ENCODE data around the gene HP. TPM values are rescaled to one million over a fixed set of nuclear protein-coding genes. Genes with fewer than 3 reads are reported as not detected.
A peak's percentile ranks its signal among the peaks of the same experiment; 100 is the strongest.

HP gene
- total and polyA plus RNA-seq, 4 experiments from 2014 or later, result not detected

DNA sequence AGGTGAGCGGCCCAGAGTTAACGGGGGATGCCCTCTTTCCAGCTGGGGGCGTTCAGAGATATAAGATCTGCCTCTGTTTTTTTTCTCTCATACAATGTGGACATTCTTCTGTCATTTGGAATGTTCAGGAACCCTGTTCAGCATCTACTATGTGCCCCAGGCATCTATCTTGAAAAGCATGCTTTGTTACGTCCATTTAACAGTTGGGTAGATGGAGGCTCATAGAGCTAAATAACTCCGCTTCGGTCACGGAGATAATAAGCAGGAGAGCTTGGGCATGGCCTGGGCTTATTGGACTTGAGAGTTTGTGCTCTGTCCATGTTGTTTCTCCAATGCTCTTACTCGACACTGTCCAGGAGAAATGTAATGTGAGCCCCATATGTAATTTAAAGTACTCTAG, 39.6 kb upstream of the HP start:
- intact Hi-C loops (cut with micrococcal nuclease), result no loop called here
- no peaks in the 10 kb centered on the region for H3K4me1 ChIP-seq (ENCODE audit: insufficient read depth, low read length)
- H3K27me3 ChIP-seq (ENCODE audit: insufficient read depth, low read length), result no peaks in the 10 kb centered on the region
- CTCF ChIA-PET (ENCODE audit: partially characterized antibody), result no interaction called here
- peaks cover 22 to 38% of the 10 kb centered on the region in 2 donors for H3K36me3 Mint-ChIP-seq
- H3K27ac Mint-ChIP-seq, result no peak overlapping the region
- peaks cover 8% of the 10 kb centered on the region for H3K36me3 ChIP-seq (ENCODE audit: insufficient read depth, low read length)
- POLR2A ChIA-PET (ENCODE audit: partially characterized antibody), result no interaction called here
- no peak overlapping the region for H3K4me3 Mint-ChIP-seq
- no peaks in the 10 kb centered on the region for H3K9me3 Mint-ChIP-seq
- no peaks in the 10 kb centered on the region for H3K27me3 Mint-ChIP-seq
- DNase-seq, result no peak
- H3K4me3 ChIP-seq (ENCODE audit: low read length in 2 of 2), result no peak overlapping the region
- H3K27ac ChIP-seq (ENCODE audit: low read depth, low read length), result no peak overlapping the region
- H3K4me1 Mint-ChIP-seq, result peaks cover 3 to 23% (median 6%) of the 10 kb centered on the region in 4 donors
- H3K9me3 ChIP-seq (ENCODE audit: control insufficient read depth in 1 of 2, low read length in 2 of 2), result no peaks in the 10 kb centered on the region

DNA sequence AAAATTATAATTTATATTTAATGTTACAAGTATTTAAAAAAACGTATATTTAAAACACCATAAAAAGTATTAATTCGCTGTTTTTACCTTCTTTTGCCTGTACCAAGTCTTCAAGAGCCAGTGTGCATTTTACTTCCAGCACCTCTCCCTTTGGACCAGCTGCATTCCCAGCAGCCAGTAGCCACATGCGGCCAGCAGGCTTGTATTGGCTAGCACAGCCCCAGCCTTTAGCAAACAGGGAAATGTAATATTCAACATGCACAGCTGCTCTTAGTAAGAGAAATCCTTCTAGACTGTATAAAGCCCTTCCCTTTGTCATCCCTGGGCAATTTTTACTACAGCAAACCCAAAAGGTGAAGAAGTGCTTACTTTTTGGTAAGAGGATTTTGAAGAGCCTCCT, 39.2 kb upstream of the HP start:
- Histone ChIP-seq H3K36me3 (ENCODE audit: insufficient read depth, low read length) (peaks cover 8% of the 10 kb centered on the region), H3K9me3 (ENCODE audit: control insufficient read depth in 1 of 2, low read length in 2 of 2) (no peaks in the 10 kb centered on the region), H3K4me1 (ENCODE audit: insufficient read depth, low read length) (no peaks in the 10 kb centered on the region), H3K27ac (ENCODE audit: low read depth, low read length) (no peak overlapping the region), H3K27me3 (ENCODE audit: insufficient read depth, low read length) (no peaks in the 10 kb centered on the region), H3K4me3 (ENCODE audit: low read length in 2 of 2) (no peak overlapping the region)
- POLR2A ChIA-PET (ENCODE audit: partially characterized antibody), result no interaction called here
- intact Hi-C loops (cut with micrococcal nuclease), result no loop called here
- peaks cover 3 to 18% (median 4%) of the 10 kb centered on the region in 4 donors for H3K4me1 Mint-ChIP-seq
- no peaks in the 10 kb centered on the region for H3K9me3 Mint-ChIP-seq
- no peaks in the 10 kb centered on the region for H3K27me3 Mint-ChIP-seq
- no peak for DNase-seq
- no peak overlapping the region for H3K4me3 Mint-ChIP-seq
- CTCF ChIA-PET (ENCODE audit: partially characterized antibody), result no interaction called here
- peaks cover 22 to 39% of the 10 kb centered on the region in 2 donors for H3K36me3 Mint-ChIP-seq
- H3K27ac Mint-ChIP-seq, result peak overlapping the region in 1 of 7 donors; percentile 73

DNA sequence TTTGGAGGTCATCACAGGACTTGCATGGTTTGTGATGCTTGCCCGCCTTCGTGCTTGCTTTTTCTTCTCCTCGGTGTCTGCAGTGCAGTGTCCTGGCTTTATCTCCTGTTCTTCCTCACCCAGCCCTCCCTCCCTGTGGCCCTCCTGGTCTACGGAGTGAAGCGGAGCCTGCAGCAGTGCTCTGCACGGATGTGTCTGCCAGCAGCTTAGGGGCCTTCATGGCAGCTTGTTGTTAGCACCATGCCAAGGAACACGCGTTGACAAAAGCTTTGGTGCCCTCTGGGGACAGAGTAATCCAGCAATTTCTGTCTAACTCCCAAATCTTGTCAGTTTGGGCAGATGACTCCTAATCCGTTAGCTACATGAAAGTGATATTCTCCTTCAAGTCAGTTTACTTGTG, 35.8 kb upstream of the HP start:
- H3K36me3 ChIP-seq (ENCODE audit: insufficient read depth, low read length), result peaks cover 20% of the 10 kb centered on the region
- CTCF ChIA-PET (ENCODE audit: partially characterized antibody), result interaction anchor here (1.5 kb wide), 1 partner anchor 57 kb away, joined by 3 read pairs; no protein-coding TSS in a partner anchor
- H3K27ac Mint-ChIP-seq, result peak overlapping the region in 1 of 7 donors; percentile 31

DNA sequence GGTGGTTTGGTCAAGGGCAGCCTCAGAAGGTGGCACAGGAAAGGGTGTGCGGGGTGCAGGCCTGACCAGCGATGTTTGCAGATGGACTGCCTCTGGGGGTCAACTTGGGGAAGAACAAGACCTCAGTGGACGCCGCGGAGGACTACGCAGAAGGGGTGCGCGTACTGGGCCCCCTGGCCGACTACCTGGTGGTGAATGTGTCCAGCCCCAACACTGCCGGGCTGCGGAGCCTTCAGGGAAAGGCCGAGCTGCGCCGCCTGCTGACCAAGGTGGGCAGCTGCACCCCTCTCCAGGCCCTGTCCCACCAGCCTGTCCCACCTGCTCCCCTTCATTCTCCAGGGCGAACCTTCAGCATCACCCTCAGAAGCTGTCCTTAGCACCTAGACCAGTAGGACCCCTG, 33.3 kb upstream of the HP start:
- H3K27me3 Mint-ChIP-seq, result no peaks in the 10 kb centered on the region
- H3K4me3 Mint-ChIP-seq, result no peak overlapping the region
- Histone ChIP-seq H3K9me3 (ENCODE audit: control insufficient read depth in 1 of 2, low read length in 2 of 2) (no peaks in the 10 kb centered on the region), H3K27ac (ENCODE audit: low read depth, low read length) (no peak overlapping the region), H3K36me3 (ENCODE audit: insufficient read depth, low read length) (peaks cover 30% of the 10 kb centered on the region), H3K4me1 (ENCODE audit: insufficient read depth, low read length) (no peaks in the 10 kb centered on the region), H3K27me3 (ENCODE audit: insufficient read depth, low read length) (no peaks in the 10 kb centered on the region), H3K4me3 (ENCODE audit: low read length in 2 of 2) (no peak overlapping the region)
- H3K36me3 Mint-ChIP-seq, result peaks cover 31 to 63% of the 10 kb centered on the region in 2 donors
- H3K9me3 Mint-ChIP-seq, result no peaks in the 10 kb centered on the region
- H3K4me1 Mint-ChIP-seq, result no peaks in the 10 kb centered on the region
- CTCF ChIA-PET (ENCODE audit: partially characterized antibody), result no interaction called here
- intact Hi-C loops (cut with micrococcal nuclease), result no loop called here
- no peak overlapping the region for H3K27ac Mint-ChIP-seq
- POLR2A ChIA-PET (ENCODE audit: partially characterized antibody), result no interaction called here
- no peak for DNase-seq

More for the DNA sequence above, 35.8 kb upstream of the HP start:
- POLR2A ChIA-PET (ENCODE audit: partially characterized antibody), result no interaction called here
- no peaks in the 10 kb centered on the region for H3K9me3 ChIP-seq (ENCODE audit: control insufficient read depth in 1 of 2, low read length in 2 of 2)
- Mint-ChIP-seq H3K4me1 (peaks cover 0 to 8% (median 0%) of the 10 kb centered on the region in 4 donors), H3K9me3 (no peaks in the 10 kb centered on the region), H3K27me3 (no peaks in the 10 kb centered on the region), H3K4me3 (no peak overlapping the region), H3K36me3 (peaks cover 26 to 55% of the 10 kb centered on the region in 2 donors)
- intact Hi-C loops (cut with micrococcal nuclease), result no loop called here
- H3K4me1 ChIP-seq (ENCODE audit: insufficient read depth, low read length), result no peaks in the 10 kb centered on the region
- no peak overlapping the region for H3K4me3 ChIP-seq (ENCODE audit: low read length in 2 of 2)
- no peak for DNase-seq
- H3K27ac ChIP-seq (ENCODE audit: low read depth, low read length), result no peak overlapping the region
- no peaks in the 10 kb centered on the region for H3K27me3 ChIP-seq (ENCODE audit: insufficient read depth, low read length)

DNA sequence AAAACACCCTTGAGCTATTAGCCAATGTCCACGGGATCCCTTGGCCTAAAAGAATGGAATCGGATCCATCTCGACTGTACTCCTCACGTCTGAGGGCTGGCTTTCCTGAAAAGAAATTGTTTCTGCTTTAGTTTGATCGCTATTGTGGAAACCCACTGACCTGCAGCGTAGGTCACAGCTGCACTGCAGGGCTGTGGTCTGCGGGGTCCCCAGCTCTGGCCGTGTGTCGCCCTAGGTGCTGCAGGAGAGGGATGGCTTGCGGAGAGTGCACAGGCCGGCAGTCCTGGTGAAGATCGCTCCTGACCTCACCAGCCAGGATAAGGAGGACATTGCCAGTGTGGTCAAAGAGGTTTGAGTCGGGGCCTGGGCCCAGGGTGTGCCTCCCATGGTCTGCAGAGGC, 32.2 kb upstream of the HP start:
- H3K36me3 Mint-ChIP-seq, result peaks cover 31 to 53% of the 10 kb centered on the region in 2 donors
- POLR2A ChIA-PET (ENCODE audit: partially characterized antibody), result no interaction called here

DNA sequence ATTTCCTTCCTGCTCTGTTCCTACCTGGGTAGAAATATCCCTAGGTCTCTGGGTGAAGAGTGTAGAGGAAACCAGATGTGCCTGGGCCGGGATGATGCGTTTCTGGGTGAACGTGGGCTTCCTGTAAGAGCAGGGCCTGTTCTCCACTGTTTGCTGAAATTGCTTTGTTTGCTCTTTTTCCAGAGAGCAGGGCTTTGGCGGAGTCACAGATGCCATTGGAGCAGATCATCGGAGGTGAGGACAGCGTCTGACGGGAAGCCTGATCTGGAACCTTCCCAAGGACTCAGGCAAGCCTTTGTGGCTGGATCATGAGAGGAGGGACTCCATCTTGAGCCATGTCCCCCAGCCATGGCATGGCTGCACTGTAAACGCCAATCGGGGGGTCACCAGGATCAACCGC, 30.3 kb upstream of the HP start:
- Mint-ChIP-seq H3K4me1 (no peaks in the 10 kb centered on the region), H3K27ac (peak overlapping the region in 1 of 7 donors; percentile 25), H3K27me3 (no peaks in the 10 kb centered on the region), H3K36me3 (peaks cover 33 to 47% of the 10 kb centered on the region in 2 donors), H3K4me3 (no peak overlapping the region), H3K9me3 (no peaks in the 10 kb centered on the region)
- Histone ChIP-seq H3K4me1 (ENCODE audit: insufficient read depth, low read length) (no peaks in the 10 kb centered on the region), H3K36me3 (ENCODE audit: insufficient read depth, low read length) (peaks cover 27% of the 10 kb centered on the region), H3K9me3 (ENCODE audit: control insufficient read depth in 1 of 2, low read length in 2 of 2) (no peaks in the 10 kb centered on the region), H3K27me3 (ENCODE audit: insufficient read depth, low read length) (no peaks in the 10 kb centered on the region), H3K4me3 (ENCODE audit: low read length in 2 of 2) (no peak overlapping the region), H3K27ac (ENCODE audit: low read depth, low read length) (no peak overlapping the region)
- ChIA-PET CTCF (ENCODE audit: partially characterized antibody) (no interaction called here), POLR2A (ENCODE audit: partially characterized antibody) (no interaction called here)
- intact Hi-C loops (cut with micrococcal nuclease), result no loop called here
- DNase-seq, result no peak

More for the DNA sequence above, 32.2 kb upstream of the HP start:
- Histone ChIP-seq H3K36me3 (ENCODE audit: insufficient read depth, low read length) (peaks cover 27% of the 10 kb centered on the region), H3K4me3 (ENCODE audit: low read length in 2 of 2) (no peak overlapping the region), H3K4me1 (ENCODE audit: insufficient read depth, low read length) (no peaks in the 10 kb centered on the region), H3K9me3 (ENCODE audit: control insufficient read depth in 1 of 2, low read length in 2 of 2) (no peaks in the 10 kb centered on the region), H3K27ac (ENCODE audit: low read depth, low read length) (no peak overlapping the region), H3K27me3 (ENCODE audit: insufficient read depth, low read length) (no peaks in the 10 kb centered on the region)
- Mint-ChIP-seq H3K27me3 (no peaks in the 10 kb centered on the region), H3K9me3 (no peaks in the 10 kb centered on the region), H3K4me1 (no peaks in the 10 kb centered on the region), H3K27ac (no peak overlapping the region), H3K4me3 (no peak overlapping the region)
- CTCF ChIA-PET (ENCODE audit: partially characterized antibody), result interaction anchor here (0.6 kb wide), 1 partner anchor 456 kb away, joined by 3 read pairs; no protein-coding TSS in a partner anchor
- intact Hi-C loops (cut with micrococcal nuclease), result no loop called here
- DNase-seq, result no peak

DNA sequence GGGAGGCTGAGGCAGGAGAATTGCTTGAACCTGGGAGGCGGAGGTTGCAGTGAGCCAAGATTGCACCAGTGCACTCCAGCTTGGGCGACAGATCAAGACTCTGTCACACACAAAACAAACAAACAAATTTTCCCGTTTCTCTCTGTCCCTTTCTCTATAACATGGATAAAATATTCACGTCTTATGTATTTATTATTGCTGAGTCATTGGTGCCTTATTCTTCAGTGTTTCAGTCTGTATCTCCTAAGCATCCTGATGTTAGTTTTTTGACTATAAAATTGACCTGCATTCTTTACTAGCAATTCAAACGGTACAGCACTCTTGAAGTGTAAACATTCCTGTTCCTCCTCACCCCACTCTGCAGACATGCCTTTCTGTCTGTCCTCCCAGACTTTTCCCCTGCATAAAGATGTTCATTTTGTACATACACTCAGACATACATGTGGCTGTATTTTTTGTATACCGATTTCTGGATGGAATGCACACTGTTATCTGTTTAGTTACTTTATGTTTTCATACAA, 29.4 kb upstream of the HP start:
- H3K4me1 ChIP-seq (ENCODE audit: insufficient read depth, low read length), result no peaks in the 10 kb centered on the region
- Mint-ChIP-seq H3K9me3 (no peaks in the 10 kb centered on the region), H3K4me3 (no peak overlapping the region), H3K27me3 (no peaks in the 10 kb centered on the region), H3K4me1 (no peaks in the 10 kb centered on the region), H3K36me3 (peaks cover 28 to 42% of the 10 kb centered on the region in 2 donors), H3K27ac (no peak overlapping the region)
- peaks cover 27% of the 10 kb centered on the region for H3K36me3 ChIP-seq (ENCODE audit: insufficient read depth, low read length)
- POLR2A ChIA-PET (ENCODE audit: partially characterized antibody), result no interaction called here
- intact Hi-C loops (cut with micrococcal nuclease), result no loop called here
- no peak for DNase-seq
- H3K9me3 ChIP-seq (ENCODE audit: control insufficient read depth in 1 of 2, low read length in 2 of 2), result no peaks in the 10 kb centered on the region
- H3K4me3 ChIP-seq (ENCODE audit: low read length in 2 of 2), result no peak overlapping the region
- H3K27ac ChIP-seq (ENCODE audit: low read depth, low read length), result no peak overlapping the region
- no peaks in the 10 kb centered on the region for H3K27me3 ChIP-seq (ENCODE audit: insufficient read depth, low read length)
- CTCF ChIA-PET (ENCODE audit: partially characterized antibody), result no interaction called here
